Right lobe of liver (tissue), 6 donors: ENCODE data around the gene TMX1. TPM values are rescaled to one million over a fixed set of nuclear protein-coding genes. Genes with fewer than 3 reads are reported as not detected.
A peak's percentile ranks its signal among the peaks of the same experiment; 100 is the strongest.
"Not testable (repeated sequence)": the region's sequence is repeated elsewhere in the genome, so short reads cannot be mapped to it uniquely, and the experiment has no call there.

ENCODE experiments used
- ATAC-seq, 4 donors: fragments of 200-7000 bp; cut with Tn5 transposase; one replicate each; pipeline ENCODE4 v1.9.1; 2020; ENCODE audit warnings: mild to moderate bottlenecking in 4 of 4, moderate library complexity in 4 of 4
- DNase-seq, 3 donors: peaks; one replicate each; pipeline ENCODE4 v3.0.0-alpha.2; 2020
- H3K27ac ChIP-seq, 3 donors: fragments of 200-600 bp; one replicate each; pipeline ENCODE4 v1.8.0; 2022
- H3K27me3 ChIP-seq, 2 donors: fragments of 200-600 bp; one replicate each; pipeline ENCODE4 v1.8.0; 2022
- H3K36me3 ChIP-seq, 4 donors: fragments of 200-600 bp; sonication (generic) in 1 of 4; one replicate each; pipeline versions ENCODE4 v1.5.1 to v1.8.0; 2017 to 2022; ENCODE audit warnings: control low read depth in 1 of 4
- H3K4me1 ChIP-seq, 4 donors: fragments of 200-600 bp; sonication (generic) in 1 of 4; one replicate each; pipeline versions ENCODE4 v1.5.1 to v1.8.0; 2017 to 2022; ENCODE audit warnings: control low read depth in 1 of 4
- H3K4me3 ChIP-seq, 3 donors: fragments of 200-600 bp; one replicate each; pipeline ENCODE4 v1.8.0; 2022
- H3K9me3 ChIP-seq, 4 donors: fragments of 200-600 bp; sonication (generic) in 1 of 4; one replicate each; pipeline versions ENCODE4 v1.5.1 to v1.8.0; 2017 to 2022; ENCODE audit warnings: control low read depth in 1 of 4
- CTCF ChIP-seq, 4 donors: fragments of 200-600 bp in 3 of 4; fragments of 450-650 bp in 1 of 4; IDR thresholded peaks; one replicate each; pipeline versions ENCODE4 v1.5.1 to v1.8.0; 2016 to 2022; ENCODE audit warnings: antibody characterized with exemption in 4 of 4, mild to moderate bottlenecking in 2 of 4
- POLR2A ChIP-seq: fragments of 450-650 bp; IDR thresholded peaks from one replicate; pipeline ENCODE4 v1.6.1; 2017; ENCODE audit warnings: antibody characterized with exemption, mild to moderate bottlenecking
- WGBS: methylation state at CpG from one replicate; pipeline ENCODE4 v1.1.6; 2018; ENCODE audit warnings: low coverage, low lambda C conversion rate; ENCODE audit not compliant: insufficient coverage; ENCODE audit errors: missing lambda C conversion rate; 5-methylcytosine and 5-hydroxymethylcytosine counted together
- intact Hi-C, 2 donors: fragments of 100-400 bp; cut with DNase I; formaldehyde crosslinking; loops; one replicate each; pipeline versions ENCODE4 v1.11.2 to v1.14.1; 2022
- total RNA-seq, 6 experiments: library from RNA; depleted of rRNA in 2 of 6; stranded (reverse); fragments of >200 nt in 2 of 6; fragmentation: NEBNext Ultra II Directional in 3 of 6; extraction: Animal tissue kit (Norgen Biotek cat#: 25700) in 3 of 6; gene quantifications; one replicate each; pipeline versions ENCODE4 v1.1.0 to v1.2.4, GENCODE V29; 2016 to 2023
- donor health status: DM: no; HTN: yes; CAD: no.
- donor health status: DM: no; HTN: no; CAD: no.
- donor health status: DM: no; HTN: no; CAD: no.
- donor health status: DM: no; HTN: yes; CAD: no.
- donor health status: DM: no; HTN: yes; CAD: no.

TMX1 gene
- total RNA-seq, 6 experiments from 2014 or later = 11.3 to 18.4 (median 17.0) TPM

- no peak overlapping the region for H3K4me3 ChIP-seq
- H3K27ac ChIP-seq = no peak overlapping the region
- no peaks in the 10 kb centered on the region for H3K9me3 ChIP-seq
- no peaks in the 10 kb centered on the region for H3K27me3 ChIP-seq
- DNase-seq (no peak), ATAC-seq (no peak)
- no peaks in the 10 kb centered on the region for H3K36me3 ChIP-seq
- no peak for TF ChIP-seq POLR2A
- intact Hi-C loops = no loop called here
- 0% methylated on average over 1 of the region's 1 CpG for WGBS
- no peaks in the 10 kb centered on the region for H3K4me1 ChIP-seq
These were observed 29.5 kb upstream of the TMX1 start for GRCh38 chr14:51210594-51210993.

GRCh38 chr14:51211149-51211548 lies 28.9 kb upstream of the TMX1 start:
- ATAC-seq (no peak), DNase-seq (no peak)
- no peak overlapping the region for H3K27ac ChIP-seq
- no peaks in the 10 kb centered on the region for H3K4me1 ChIP-seq
- no peaks in the 10 kb centered on the region for H3K36me3 ChIP-seq
- intact Hi-C loops = no loop called here
- H3K4me3 ChIP-seq = no peak overlapping the region
- TF ChIP-seq CTCF (IDR thresholded peaks at IDR 0.05) = no peak
- TF ChIP-seq POLR2A = no peak
- no peaks in the 10 kb centered on the region for H3K27me3 ChIP-seq
- no peaks in the 10 kb centered on the region for H3K9me3 ChIP-seq

GRCh38 chr14:51216602-51217001 lies 23.4 kb upstream of the TMX1 start:
- Histone ChIP-seq H3K36me3 (no peaks in the 10 kb centered on the region), H3K27ac (no peak overlapping the region), H3K4me3 (no peak overlapping the region), H3K27me3 (no peaks in the 10 kb centered on the region), H3K4me1 (no peaks in the 10 kb centered on the region), H3K9me3 (no peaks in the 10 kb centered on the region)
- DNase-seq (no peak), ATAC-seq (no peak)
- 38% methylated on average over 1 of the region's 1 CpG for WGBS
- intact Hi-C loops = no loop called here
- TF ChIP-seq POLR2A (no peak), CTCF (IDR thresholded peaks at IDR 0.05) (no peak)

- no peak for DNase-seq
- peak in 1 of 4 donors; percentile 43 for ATAC-seq
- peak; percentile 56 to 72 (median 66) for TF ChIP-seq CTCF (IDR thresholded peaks at IDR 0.05)
- TF ChIP-seq POLR2A = no peak
- 58% methylated on average over 7 of the region's 7 CpGs for WGBS
- no peaks in the 10 kb centered on the region for H3K36me3 ChIP-seq
- no peak overlapping the region for H3K27ac ChIP-seq
- H3K27me3 ChIP-seq = no peaks in the 10 kb centered on the region
- intact Hi-C loops = no loop called here
- H3K9me3 ChIP-seq = no peaks in the 10 kb centered on the region
- no peak overlapping the region for H3K4me3 ChIP-seq
- no peaks in the 10 kb centered on the region for H3K4me1 ChIP-seq
These were observed 20.3 kb upstream of the TMX1 start for GRCh38 chr14:51219473-51220448.

GRCh38 chr14:51223463-51223862 lies 16.6 kb upstream of the TMX1 start:
- DNase-seq, H3K27ac ChIP-seq, ATAC-seq, H3K36me3 ChIP-seq, H3K9me3 ChIP-seq, intact Hi-C loops, H3K4me3 ChIP-seq, H3K4me1 ChIP-seq, H3K27me3 ChIP-seq: not testable (repeated sequence)
- 100% methylated on average over 1 of the region's 1 CpG for WGBS
